DMS114 treated with DMSO at 0.1 percent for 48 hours (cell line): ENCODE measurements around the gene KRTAP5-3.

Experiments
- DNase-seq: peaks from one replicate; lab custom pipeline; 2025; ENCODE audit not compliant: unreplicated experiment; lab: John Stamatoyannopoulos, UW

Gene KRTAP5-3

DNA sequence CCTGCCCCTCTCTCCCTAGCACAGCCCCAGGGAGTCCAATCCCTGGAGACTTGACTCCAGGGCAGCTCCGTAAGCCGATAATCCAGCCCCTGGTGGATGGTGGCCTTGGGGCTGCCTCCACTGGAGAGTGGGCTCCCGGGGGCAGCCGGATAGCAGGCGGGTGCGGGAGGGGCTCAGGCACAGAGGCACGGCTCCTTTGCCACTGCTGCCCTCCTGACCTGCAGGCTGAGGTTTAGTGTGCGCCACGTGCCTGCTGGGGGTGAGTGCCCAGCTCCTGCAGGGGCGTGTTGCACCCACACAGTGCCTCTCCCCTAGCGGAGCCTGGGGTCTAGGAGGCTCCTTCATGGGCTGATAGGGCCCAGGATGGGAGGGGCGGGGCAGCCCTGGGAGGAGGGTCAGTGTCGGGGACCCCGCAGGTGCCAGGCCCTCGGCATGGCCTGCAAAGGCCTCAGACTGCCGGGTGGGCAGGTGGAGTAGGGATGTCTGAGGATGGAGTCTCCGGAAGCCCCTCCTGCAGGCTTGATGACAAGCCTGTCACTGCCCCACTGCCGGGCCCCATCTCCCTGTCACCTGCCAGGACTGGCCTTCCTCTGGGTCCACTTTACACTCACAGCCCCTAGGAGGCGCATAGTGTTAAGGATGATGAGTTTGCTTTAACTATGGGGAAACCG, 41.7 kb downstream of the KRTAP5-3 start:
- DNase-seq: no peak

GRCh38 chr11:1565904-1566247, 42.4 kb downstream of the KRTAP5-3 start:
- DNase-seq: no peak

GRCh38 chr11:1565173-1565903, 42.9 kb downstream of the KRTAP5-3 start:
- no peak for DNase-seq

GRCh38 chr11:1564535-1565172, 43.6 kb downstream of the KRTAP5-3 start:
- DNase-seq: no peak

GRCh38 chr11:1563697-1564534, 44.3 kb downstream of the KRTAP5-3 start:
- no peak for DNase-seq

DNA sequence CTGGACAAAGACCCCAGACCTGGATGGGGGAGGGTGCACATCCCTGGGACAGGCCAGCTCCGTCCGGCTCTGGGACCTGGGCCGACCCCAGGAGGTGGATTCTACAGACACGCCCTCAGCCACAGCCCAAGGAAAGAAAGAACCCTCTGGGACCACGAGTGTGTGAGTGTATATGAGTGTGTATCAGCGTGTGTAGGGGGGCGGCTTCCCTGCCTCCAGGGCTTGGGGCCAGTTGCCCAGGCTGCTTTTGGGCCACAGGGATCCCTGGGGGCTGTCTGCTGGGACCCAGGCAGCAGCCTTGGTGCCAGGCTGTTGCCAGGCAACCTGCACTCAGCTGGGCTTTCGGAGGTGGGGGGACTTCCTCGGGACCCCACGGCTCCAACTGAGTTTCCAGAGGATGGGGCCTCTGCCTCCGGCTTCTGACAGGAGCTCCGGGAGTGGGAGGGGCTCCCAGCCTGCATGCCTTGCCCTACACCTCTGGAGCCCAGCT, 45.1 kb downstream of the KRTAP5-3 start:
- DNase-seq: no peak

DNA sequence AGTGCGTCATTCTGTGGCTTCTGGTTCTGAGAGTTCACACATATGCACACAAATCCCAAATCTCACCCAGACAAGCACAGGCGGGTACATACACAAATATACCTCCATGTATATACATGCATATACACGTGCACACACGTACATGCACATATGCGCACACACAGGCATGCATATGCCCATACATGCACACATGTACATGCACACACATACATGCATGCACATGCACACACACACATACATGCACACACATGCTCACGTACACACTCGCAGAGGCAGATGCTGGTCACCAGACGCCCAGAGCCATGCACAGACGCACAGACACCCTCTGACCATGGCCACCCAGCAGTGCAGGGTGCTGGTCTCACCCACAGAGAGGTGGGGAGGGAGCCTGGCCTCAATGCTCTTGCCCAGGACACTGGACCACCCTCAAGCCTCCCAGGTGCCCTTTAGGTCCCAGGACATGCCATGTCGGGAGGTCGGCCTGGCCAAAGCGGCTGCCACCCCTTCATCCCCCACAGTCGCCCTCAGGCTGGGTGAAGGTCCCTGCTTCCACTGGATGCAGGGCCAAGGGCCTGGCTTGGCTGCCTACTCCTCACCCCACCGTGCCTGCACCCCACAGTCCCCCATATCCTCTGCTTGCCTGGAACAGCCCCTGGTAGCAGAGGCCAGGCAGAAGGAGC, 45.7 kb downstream of the KRTAP5-3 start:
- DNase-seq: no peak

GRCh38 chr11:1561955-1562354, 46.3 kb downstream of the KRTAP5-3 start:
- DNase-seq: no peak

GRCh38 chr11:1561266-1561665, 47.0 kb downstream of the KRTAP5-3 start:
- DNase-seq: no peak

DNA sequence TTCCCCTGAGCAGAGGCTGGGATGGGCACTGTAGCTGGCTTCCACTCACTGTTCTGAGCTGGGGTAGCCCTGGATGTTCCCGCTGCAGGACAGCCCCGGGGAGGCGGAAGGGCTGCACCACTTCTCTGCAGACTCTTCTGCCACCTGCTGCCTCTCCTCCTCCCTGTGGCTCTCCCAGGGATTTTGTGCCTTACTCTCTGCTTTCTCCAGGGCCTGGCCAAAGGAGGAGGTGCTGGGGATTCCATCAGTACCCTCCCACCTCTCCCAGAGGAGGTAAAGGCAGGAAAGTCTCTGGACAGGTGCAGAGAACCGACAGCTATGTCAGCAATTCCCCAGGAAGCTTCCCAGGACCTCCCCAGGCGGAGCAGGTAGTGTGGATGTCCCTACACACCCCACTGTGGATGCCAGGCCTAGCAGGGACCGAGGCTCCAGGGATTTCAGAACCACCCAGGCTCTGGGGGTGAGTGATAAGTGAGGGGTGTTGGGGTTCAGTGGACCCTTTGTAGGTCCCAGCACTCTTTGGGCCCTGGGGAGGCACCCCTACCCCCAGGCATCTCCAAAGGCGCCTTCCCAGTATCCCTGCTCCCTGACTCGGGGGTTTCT, 47.5 kb downstream of the KRTAP5-3 start:
- no peak for DNase-seq

DNA sequence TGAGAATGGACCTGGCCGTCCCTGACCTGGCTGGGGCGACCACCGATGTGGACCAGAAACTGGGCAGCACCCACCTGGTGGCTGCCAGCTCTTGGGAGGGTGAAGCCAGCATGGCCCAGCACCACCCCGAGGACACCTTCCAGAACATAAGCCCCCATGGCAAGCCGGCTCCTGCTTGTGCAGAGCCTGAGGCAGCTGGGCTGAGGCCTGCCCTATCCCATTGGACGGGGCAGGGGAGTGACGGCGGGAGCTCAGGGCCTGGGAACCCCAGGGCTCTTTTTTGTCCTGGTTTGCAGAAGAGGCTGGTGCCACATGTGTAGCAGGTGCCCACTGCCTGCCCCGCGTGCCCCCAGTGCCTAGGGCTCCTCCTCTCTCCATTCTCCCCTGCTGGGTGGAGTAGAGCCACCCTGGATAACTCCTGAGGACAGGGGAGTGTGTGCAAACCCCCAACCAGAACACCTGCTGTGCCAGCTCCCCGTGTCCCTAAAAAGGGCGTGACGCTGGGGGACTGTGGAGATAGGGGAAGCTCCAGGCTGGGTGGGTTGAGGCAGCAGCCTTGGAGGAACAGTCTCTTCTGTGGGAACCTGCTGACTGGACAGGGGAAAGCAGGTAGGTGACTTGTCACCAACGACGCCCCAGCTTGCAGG, 48.1 kb downstream of the KRTAP5-3 start:
- no peak for DNase-seq

- DNase-seq: no peak
These were observed 48.9 kb downstream of the KRTAP5-3 start for GRCh38 chr11:1559111-1559951.

GRCh38 chr11:1558775-1559110, 49.5 kb downstream of the KRTAP5-3 start:
- no peak for DNase-seq

DNA sequence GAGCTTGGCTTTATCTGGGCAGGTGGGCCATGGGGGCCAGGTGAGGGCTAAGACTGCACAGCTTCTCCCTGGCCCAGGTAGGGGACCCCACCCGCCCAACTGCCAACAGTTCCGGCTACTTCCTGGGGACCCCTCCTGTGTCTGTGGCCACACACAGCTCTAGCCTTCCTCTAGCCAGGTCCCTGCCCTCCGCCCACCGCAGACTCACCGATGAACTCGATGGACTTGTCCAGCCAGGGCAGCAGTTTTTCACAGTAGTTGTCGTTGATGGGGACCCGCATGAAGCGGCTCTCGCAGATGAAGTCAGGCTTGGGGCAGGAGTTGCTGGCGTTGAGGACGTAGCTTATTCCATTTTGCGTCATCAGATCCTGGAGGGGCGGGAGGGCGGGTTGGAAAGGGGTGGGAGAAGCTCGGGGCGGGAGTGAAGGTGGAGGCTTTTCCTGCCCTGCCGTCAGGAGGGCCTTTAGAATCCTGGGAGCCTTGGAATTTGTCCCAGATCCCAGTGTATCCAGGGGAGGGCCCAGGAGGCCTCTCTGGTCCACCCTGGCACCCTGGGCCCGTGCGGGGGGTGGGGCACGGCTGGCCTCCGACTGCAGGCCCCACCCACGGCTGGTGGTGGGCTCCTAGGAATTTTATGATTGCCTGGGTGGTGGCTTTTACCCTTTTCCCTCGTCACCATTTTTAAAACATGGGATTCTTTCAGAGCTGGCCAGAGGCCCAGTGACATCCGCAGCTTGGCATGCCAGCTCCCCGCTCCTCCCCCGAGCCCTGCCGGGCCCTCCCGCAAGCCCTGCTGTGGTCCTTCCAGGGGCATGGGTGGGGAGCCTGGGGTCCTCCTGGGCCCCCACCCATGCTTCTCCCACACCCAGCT, 50.1 kb downstream of the KRTAP5-3 start:
- DNase-seq: no peak
